Measurements from ENCODE around the gene SLC35G1. TPM values are rescaled to one million over a fixed set of nuclear protein-coding genes. Genes with fewer than 3 reads are reported as not detected.

Gene SLC35G1
- total RNA-seq, 3 donors from 2014 or later: 2.9 to 7.0 (median 3.9) TPM

GRCh38 chr10:93894516-93895378 is 969 bp downstream of the SLC35G1 start:
- Histone ChIP-seq H3K4me1 (no peaks in the 10 kb centered on the region), H3K36me3 (no peaks in the 10 kb centered on the region), H3K4me3 (peak overlapping the region; percentile 82 to 92 (median 85)), H3K27ac (no peak overlapping the region), H3K9me3 (no peaks in the 10 kb centered on the region), H3K27me3 (no peaks in the 10 kb centered on the region)
- intact Hi-C loops (cut with DNase I; ENCODE audit: low total_unique reads): no loop called here
- no peak for TF ChIP-seq POLR2AphosphoS5 (IDR thresholded peaks at IDR 0.05)
- TF ChIP-seq, protein P1, sequence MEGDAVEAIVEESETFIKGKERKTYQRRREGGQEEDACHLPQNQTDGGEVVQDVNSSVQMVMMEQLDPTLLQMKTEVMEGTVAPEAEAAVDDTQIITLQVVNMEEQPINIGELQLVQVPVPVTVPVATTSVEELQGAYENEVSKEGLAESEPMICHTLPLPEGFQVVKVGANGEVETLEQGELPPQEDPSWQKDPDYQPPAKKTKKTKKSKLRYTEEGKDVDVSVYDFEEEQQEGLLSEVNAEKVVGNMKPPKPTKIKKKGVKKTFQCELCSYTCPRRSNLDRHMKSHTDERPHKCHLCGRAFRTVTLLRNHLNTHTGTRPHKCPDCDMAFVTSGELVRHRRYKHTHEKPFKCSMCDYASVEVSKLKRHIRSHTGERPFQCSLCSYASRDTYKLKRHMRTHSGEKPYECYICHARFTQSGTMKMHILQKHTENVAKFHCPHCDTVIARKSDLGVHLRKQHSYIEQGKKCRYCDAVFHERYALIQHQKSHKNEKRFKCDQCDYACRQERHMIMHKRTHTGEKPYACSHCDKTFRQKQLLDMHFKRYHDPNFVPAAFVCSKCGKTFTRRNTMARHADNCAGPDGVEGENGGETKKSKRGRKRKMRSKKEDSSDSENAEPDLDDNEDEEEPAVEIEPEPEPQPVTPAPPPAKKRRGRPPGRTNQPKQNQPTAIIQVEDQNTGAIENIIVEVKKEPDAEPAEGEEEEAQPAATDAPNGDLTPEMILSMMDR (IDR thresholded peaks at IDR 0.05): no peak
- TF ChIP-seq POLR2A (IDR thresholded peaks at IDR 0.05): no peak
- DNase-seq (ENCODE audit: low spot score in 2 of 2): no peak

GRCh38 chr10:93897070-93897780 is 3.4 kb downstream of the SLC35G1 start:
- no peak for DNase-seq (ENCODE audit: low spot score in 2 of 2)
- H3K27me3 ChIP-seq: no peaks in the 10 kb centered on the region

GRCh38 chr10:93899109-93899508 is 5.3 kb downstream of the SLC35G1 start:
- Histone ChIP-seq H3K4me3 (no peak overlapping the region), H3K27me3 (no peaks in the 10 kb centered on the region), H3K36me3 (no peaks in the 10 kb centered on the region), H3K9me3 (no peaks in the 10 kb centered on the region), H3K27ac (no peak overlapping the region), H3K4me1 (no peaks in the 10 kb centered on the region)
- intact Hi-C loops (cut with DNase I; ENCODE audit: low total_unique reads): no loop called here
- TF ChIP-seq POLR2A (IDR thresholded peaks at IDR 0.05): no peak
- TF ChIP-seq, protein P1 (IDR thresholded peaks at IDR 0.05): no peak
- TF ChIP-seq POLR2AphosphoS5 (IDR thresholded peaks at IDR 0.05): no peak
- no peak for DNase-seq (ENCODE audit: low spot score in 2 of 2)

More at GRCh38 chr10:93897070-93897780, 3.4 kb downstream of the SLC35G1 start:
- Histone ChIP-seq H3K36me3 (no peaks in the 10 kb centered on the region), H3K9me3 (no peaks in the 10 kb centered on the region), H3K27ac (no peak overlapping the region), H3K4me1 (no peaks in the 10 kb centered on the region), H3K4me3 (no peak overlapping the region)
- intact Hi-C loops (cut with DNase I; ENCODE audit: low total_unique reads): no loop called here
- TF ChIP-seq POLR2A (IDR thresholded peaks at IDR 0.05) (no peak), POLR2AphosphoS5 (IDR thresholded peaks at IDR 0.05) (no peak)
- TF ChIP-seq, protein P1 (IDR thresholded peaks at IDR 0.05): no peak

DNA sequence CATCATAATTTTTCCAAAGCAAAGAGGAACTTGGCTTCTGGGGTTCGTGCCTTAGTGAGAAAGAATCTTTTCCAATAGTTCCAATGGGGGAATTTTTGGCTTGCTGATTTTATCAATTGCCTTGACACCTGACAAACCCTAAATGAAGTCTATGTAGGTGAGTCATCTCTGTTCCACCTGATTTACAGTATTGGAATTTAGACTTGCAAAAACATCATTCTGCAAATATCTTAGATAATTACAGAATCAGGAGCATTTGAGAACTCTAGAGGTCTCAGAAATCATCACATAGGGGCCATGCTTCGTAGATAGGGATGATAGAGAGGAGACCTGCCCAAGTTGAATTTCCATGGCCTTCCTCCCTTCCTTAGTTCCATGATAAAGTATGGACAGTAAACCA is 9.3 kb downstream of the SLC35G1 start:
- intact Hi-C loops (cut with DNase I; ENCODE audit: low total_unique reads): no loop called here

More for the DNA sequence above, 9.3 kb downstream of the SLC35G1 start:
- Histone ChIP-seq H3K27me3 (no peaks in the 10 kb centered on the region), H3K4me3 (no peak overlapping the region), H3K27ac (no peak overlapping the region), H3K4me1 (no peaks in the 10 kb centered on the region), H3K36me3 (no peaks in the 10 kb centered on the region), H3K9me3 (no peaks in the 10 kb centered on the region)
- no peak for DNase-seq (ENCODE audit: low spot score in 2 of 2)
- no peak for TF ChIP-seq POLR2A (IDR thresholded peaks at IDR 0.05)
- TF ChIP-seq POLR2AphosphoS5 (IDR thresholded peaks at IDR 0.05): no peak
- TF ChIP-seq, protein P1 (IDR thresholded peaks at IDR 0.05): no peak
